ENCODE results near the gene GNAT1. TPM values are rescaled to one million over a fixed set of nuclear protein-coding genes. Genes with fewer than 3 reads are reported as not detected.

The GNAT1 gene
- total and polyA plus RNA-seq, 2 donors (not counting 1 experiment from before 2014, with no cell fraction given), result not detected

DNA sequence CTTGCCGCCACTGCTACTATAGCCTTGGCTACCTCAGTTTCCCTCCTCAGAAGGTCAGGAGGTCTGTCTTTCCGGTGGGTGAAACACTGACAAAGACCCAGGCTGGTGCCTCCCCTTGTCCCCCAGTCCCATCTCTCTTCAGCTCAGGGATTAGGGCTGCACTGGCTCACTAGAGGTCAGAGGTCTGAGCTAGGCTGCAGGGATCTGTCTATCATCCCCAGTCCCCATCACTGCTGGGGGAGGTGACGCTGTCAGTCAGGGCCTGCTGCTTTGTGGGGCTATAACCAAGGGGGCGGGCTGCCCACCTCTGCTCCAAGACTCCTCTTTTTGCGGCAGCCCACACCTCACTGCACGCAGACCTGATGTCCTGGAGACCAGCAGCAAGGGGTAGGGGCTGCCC, 22.6 kb upstream of the GNAT1 start:
- H3K4me1 Mint-ChIP-seq, result peaks cover 1% of the 10 kb centered on the region
- TF ChIP-seq, protein P1, sequence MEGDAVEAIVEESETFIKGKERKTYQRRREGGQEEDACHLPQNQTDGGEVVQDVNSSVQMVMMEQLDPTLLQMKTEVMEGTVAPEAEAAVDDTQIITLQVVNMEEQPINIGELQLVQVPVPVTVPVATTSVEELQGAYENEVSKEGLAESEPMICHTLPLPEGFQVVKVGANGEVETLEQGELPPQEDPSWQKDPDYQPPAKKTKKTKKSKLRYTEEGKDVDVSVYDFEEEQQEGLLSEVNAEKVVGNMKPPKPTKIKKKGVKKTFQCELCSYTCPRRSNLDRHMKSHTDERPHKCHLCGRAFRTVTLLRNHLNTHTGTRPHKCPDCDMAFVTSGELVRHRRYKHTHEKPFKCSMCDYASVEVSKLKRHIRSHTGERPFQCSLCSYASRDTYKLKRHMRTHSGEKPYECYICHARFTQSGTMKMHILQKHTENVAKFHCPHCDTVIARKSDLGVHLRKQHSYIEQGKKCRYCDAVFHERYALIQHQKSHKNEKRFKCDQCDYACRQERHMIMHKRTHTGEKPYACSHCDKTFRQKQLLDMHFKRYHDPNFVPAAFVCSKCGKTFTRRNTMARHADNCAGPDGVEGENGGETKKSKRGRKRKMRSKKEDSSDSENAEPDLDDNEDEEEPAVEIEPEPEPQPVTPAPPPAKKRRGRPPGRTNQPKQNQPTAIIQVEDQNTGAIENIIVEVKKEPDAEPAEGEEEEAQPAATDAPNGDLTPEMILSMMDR (IDR thresholded peaks at IDR 0.05), result no peak
- TF ChIP-seq EZH2 (IDR thresholded peaks at IDR 0.05; ENCODE audit: borderline replicate concordance, insufficient read depth, low read depth, low read length, poor library complexity, severe bottlenecking), result no peak
- ATAC-seq (ENCODE audit: low read depth) (no peak), DNase-seq (no peak)
- Histone ChIP-seq H3K9me3 (ENCODE audit: control extremely low read depth in 1 of 3, control insufficient read depth in 2 of 3, insufficient read depth in 1 of 3, low read length in 2 of 3) (no peaks in the 10 kb centered on the region), H3K4me3 (ENCODE audit: control extremely low read depth in 1 of 5, extremely low read depth in 1 of 5, insufficient read depth in 1 of 5, low read depth in 2 of 5, low read length in 4 of 5) (no peak overlapping the region), H3K27me3 (replicated peaks in 1 of 4; ENCODE audit: control extremely low read depth in 1 of 4, control insufficient read depth in 3 of 4, insufficient read depth in 4 of 4, low read length in 3 of 4) (no peaks in the 10 kb centered on the region), H3K27ac (ENCODE audit: low read length in 2 of 2) (no peak overlapping the region), H3K4me2 (replicated peaks; ENCODE audit: low read depth, low read length, poor library complexity, severe bottlenecking) (no peak overlapping the region), H3K79me2 (ENCODE audit: control insufficient read depth, insufficient read depth, low read length) (no peaks in the 10 kb centered on the region), H4K20me1 (ENCODE audit: control insufficient read depth, insufficient read depth, low read length, poor library complexity, severe bottlenecking) (no peaks in the 10 kb centered on the region), H2AFZ (ENCODE audit: insufficient read depth, low read depth, low read length, poor library complexity, severe bottlenecking) (no peak overlapping the region), H3K36me3 (replicated peaks in 1 of 2; ENCODE audit: control extremely low read depth in 1 of 2, control insufficient read depth in 1 of 2, extremely low read depth in 1 of 2, insufficient read depth in 2 of 2, low read length in 1 of 2) (no peaks in the 10 kb centered on the region), H3K4me1 (ENCODE audit: control insufficient read depth in 2 of 2, insufficient read depth in 2 of 2, low read length in 2 of 2) (no peaks in the 10 kb centered on the region), H3K9ac (ENCODE audit: low read length) (no peak overlapping the region)
- H3K27me3 Mint-ChIP-seq, result peaks cover 9% of the 10 kb centered on the region
- WGBS (ENCODE audit: insufficient coverage), result 100% methylated on average over 4 of the region's 6 CpGs
- H3K9me3 Mint-ChIP-seq (ENCODE audit: insufficient read depth), result no peaks in the 10 kb centered on the region
- intact Hi-C loops (cut with micrococcal nuclease), result no loop called here
- H3K27ac Mint-ChIP-seq, result no peak overlapping the region
- H3K4me3 Mint-ChIP-seq, result no peak overlapping the region
- ChIA-PET CTCF (no interaction called here), POLR2A (interaction anchor here (0.7 kb wide), 1 partner anchor 341 kb away, joined by 3 read pairs; no protein-coding TSS in a partner anchor)

DNA sequence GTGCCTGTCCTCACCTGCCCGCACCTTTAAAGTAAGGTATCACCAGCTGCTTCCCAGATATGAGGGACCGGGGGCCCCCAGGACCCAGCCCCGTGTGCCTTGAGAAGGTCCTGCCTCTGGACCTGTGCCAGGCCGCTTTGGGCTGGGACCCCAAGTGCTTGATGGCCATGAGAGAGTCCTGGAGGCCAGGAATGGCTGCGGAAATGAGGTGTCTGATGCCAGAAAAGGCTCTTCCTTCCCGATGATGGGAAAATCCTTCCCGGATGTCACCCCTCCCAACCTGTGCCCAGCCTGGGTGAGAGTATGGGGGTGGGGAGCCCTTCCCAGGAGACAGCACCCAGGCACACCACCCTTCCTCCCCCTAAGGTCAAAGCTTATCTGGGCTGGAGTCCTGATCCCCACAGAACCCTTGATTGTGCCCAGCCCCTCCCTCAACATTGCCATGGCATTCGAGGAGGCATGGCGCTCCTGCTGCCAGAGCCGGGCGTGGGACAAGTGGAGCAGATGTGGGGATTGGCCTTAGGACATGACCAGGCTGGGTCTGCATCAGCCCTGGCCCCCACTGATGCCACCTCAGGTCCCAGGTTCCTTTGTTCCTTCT, 22.1 kb upstream of the GNAT1 start:
- Histone ChIP-seq H3K27ac (ENCODE audit: low read length in 2 of 2) (no peak overlapping the region), H3K4me1 (ENCODE audit: control insufficient read depth in 2 of 2, insufficient read depth in 2 of 2, low read length in 2 of 2) (no peaks in the 10 kb centered on the region), H2AFZ (ENCODE audit: insufficient read depth, low read depth, low read length, poor library complexity, severe bottlenecking) (no peak overlapping the region), H3K4me3 (ENCODE audit: control extremely low read depth in 1 of 5, extremely low read depth in 1 of 5, insufficient read depth in 1 of 5, low read depth in 2 of 5, low read length in 4 of 5) (no peak overlapping the region), H3K4me2 (replicated peaks; ENCODE audit: low read depth, low read length, poor library complexity, severe bottlenecking) (no peak overlapping the region), H3K9ac (ENCODE audit: low read length) (no peak overlapping the region), H4K20me1 (ENCODE audit: control insufficient read depth, insufficient read depth, low read length, poor library complexity, severe bottlenecking) (no peaks in the 10 kb centered on the region), H3K27me3 (replicated peaks in 1 of 4; ENCODE audit: control extremely low read depth in 1 of 4, control insufficient read depth in 3 of 4, insufficient read depth in 4 of 4, low read length in 3 of 4) (no peaks in the 10 kb centered on the region), H3K79me2 (ENCODE audit: control insufficient read depth, insufficient read depth, low read length) (no peaks in the 10 kb centered on the region), H3K9me3 (ENCODE audit: control extremely low read depth in 1 of 3, control insufficient read depth in 2 of 3, insufficient read depth in 1 of 3, low read length in 2 of 3) (no peaks in the 10 kb centered on the region), H3K36me3 (replicated peaks in 1 of 2; ENCODE audit: control extremely low read depth in 1 of 2, control insufficient read depth in 1 of 2, extremely low read depth in 1 of 2, insufficient read depth in 2 of 2, low read length in 1 of 2) (no peaks in the 10 kb centered on the region)
- ChIA-PET POLR2A (interaction anchor here (0.7 kb wide), 1 partner anchor 341 kb away, joined by 3 read pairs; no protein-coding TSS in a partner anchor), CTCF (no interaction called here)
- H3K9me3 Mint-ChIP-seq (ENCODE audit: insufficient read depth), result no peaks in the 10 kb centered on the region
- 90% methylated on average over 8 of the region's 11 CpGs for whole genome bisulfite sequencing (ENCODE audit: insufficient coverage)
- no peak for TF ChIP-seq EZH2 (IDR thresholded peaks at IDR 0.05; ENCODE audit: borderline replicate concordance, insufficient read depth, low read depth, low read length, poor library complexity, severe bottlenecking)
- TF ChIP-seq, protein P1 (IDR thresholded peaks at IDR 0.05), result no peak
- peaks cover 2% of the 10 kb centered on the region for H3K4me1 Mint-ChIP-seq
- H3K4me3 Mint-ChIP-seq, result no peak overlapping the region
- ATAC-seq (ENCODE audit: low read depth) (no peak), DNase-seq (no peak)
- intact Hi-C loops (cut with micrococcal nuclease), result no loop called here
- no peak overlapping the region for H3K27ac Mint-ChIP-seq
- peaks cover 8% of the 10 kb centered on the region for H3K27me3 Mint-ChIP-seq
